BLaER1 (cell line): ENCODE results near the gene S100A5.
"Not testable (repeated sequence)": the region's sequence is repeated elsewhere in the genome, so short reads cannot be mapped to it uniquely, and the experiment has no call there.

Experiments
- H3K27ac ChIP-seq: shearing (Covaris generic); formaldehyde crosslinking; 2 replicates; pipeline ENCODE4 v1.8.1; 2022
- H3K27me3 ChIP-seq: shearing (Covaris generic); formaldehyde crosslinking; 2 replicates; pipeline ENCODE4 v1.8.1; 2022
- H3K36me3 ChIP-seq: shearing (Covaris generic); formaldehyde crosslinking; 2 replicates; pipeline ENCODE4 v1.8.1; 2022
- H3K4me1 ChIP-seq: shearing (Covaris generic); formaldehyde crosslinking; 2 replicates; pipeline ENCODE4 v1.8.1; 2022
- H3K4me2 ChIP-seq: shearing (Covaris generic); formaldehyde crosslinking; 2 replicates; pipeline ENCODE4 v1.8.1; 2022
- H3K4me3 ChIP-seq: shearing (Covaris generic); formaldehyde crosslinking; 2 replicates; pipeline ENCODE4 v1.8.1; 2022
- H3K9ac ChIP-seq: shearing (Covaris generic); formaldehyde crosslinking; 2 replicates; pipeline ENCODE4 v1.8.1; 2022
- H3K9me3 ChIP-seq: shearing (Covaris generic); formaldehyde crosslinking; 2 replicates; pipeline ENCODE4 v1.8.1; 2022
- H4K20me1 ChIP-seq: shearing (Covaris generic); formaldehyde crosslinking; 2 replicates; pipeline ENCODE4 v1.8.1; 2022
- Cebpa-rat ChIP-seq: shearing (Covaris generic); IDR thresholded peaks from 2 replicates; pipeline ENCODE4 v1.8.1; 2022

S100A5 gene

DNA sequence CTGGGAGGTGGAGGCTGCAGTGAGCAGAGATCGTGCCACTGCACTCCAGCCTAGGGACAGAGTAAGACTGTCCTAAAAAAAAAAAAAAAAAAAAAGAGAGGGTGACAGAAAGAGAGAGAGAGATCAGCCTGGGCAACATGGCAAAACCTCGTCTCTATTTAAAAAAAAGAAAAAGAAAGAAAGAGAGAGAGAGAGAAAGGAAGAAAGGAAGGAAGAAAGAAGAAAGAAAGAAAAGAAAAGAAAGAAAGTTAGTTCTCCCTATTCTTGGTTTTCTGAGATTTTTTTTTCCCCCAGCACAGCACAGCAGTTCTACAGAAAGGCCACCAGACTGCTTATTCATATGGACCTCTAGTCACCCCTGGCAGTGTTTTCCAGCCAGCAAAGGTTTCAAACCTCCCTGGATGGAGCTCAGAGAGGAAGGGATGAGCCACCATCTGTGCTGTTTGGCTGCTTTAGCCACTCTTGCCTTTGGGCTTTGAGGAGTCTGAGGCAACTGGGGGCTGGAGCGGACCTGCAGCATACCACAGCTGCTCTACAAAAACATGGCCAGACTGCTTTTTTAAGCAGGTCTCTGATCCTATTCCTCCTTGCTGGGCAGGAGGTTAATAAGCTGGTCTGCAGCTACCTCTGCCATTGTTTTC, 15.5 kb downstream of the S100A5 start:
- no peak overlapping the region for H3K9ac ChIP-seq
- no peaks in the 10 kb centered on the region for H4K20me1 ChIP-seq
- no peaks in the 10 kb centered on the region for H3K36me3 ChIP-seq
- H3K4me2 ChIP-seq: no peak overlapping the region
- TF ChIP-seq Cebpa-rat: no peak
- no peaks in the 10 kb centered on the region for H3K27me3 ChIP-seq
- H3K4me1 ChIP-seq: no peaks in the 10 kb centered on the region
- H3K9me3 ChIP-seq: no peaks in the 10 kb centered on the region
- no peak overlapping the region for H3K27ac ChIP-seq
- no peak overlapping the region for H3K4me3 ChIP-seq

DNA sequence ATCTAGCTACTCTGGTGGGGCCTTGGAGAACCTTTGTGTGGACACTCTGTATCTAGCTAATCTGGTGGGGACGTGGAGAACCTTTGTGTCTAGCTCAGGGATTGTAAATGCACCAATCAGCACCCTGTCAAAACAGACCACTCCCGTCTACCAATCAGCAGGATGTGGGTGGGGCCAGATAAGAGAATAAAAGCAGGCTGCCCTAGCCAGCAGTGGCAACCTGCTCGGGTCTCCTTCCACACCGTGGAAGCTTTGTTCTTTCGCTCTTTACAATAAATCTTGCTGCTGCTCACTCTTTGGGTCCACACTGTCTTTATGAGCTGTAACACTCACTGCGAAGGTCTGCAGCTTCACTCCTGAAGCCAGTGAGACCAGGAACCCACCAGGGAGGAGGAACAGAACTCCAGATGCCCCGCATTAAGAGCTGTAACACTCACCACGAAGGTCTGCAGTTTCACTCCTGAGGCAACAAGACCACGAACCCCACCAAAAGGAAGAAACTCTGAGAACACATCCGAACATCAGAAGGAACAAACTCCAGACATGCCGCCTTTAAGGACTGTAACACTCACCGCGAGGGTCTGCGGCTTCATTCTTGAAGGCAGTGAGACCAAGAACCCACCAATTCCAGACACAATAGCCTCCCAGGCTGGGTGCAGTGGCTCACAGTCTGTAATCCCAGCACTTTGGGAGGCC, 18.2 kb downstream of the S100A5 start:
- not testable (repeated sequence) for H3K27me3 ChIP-seq, H4K20me1 ChIP-seq, H3K9me3 ChIP-seq, H3K9ac ChIP-seq, H3K36me3 ChIP-seq, H3K27ac ChIP-seq, H3K4me3 ChIP-seq, H3K4me2 ChIP-seq
- peaks cover 13% of the 10 kb centered on the region for H3K4me1 ChIP-seq

DNA sequence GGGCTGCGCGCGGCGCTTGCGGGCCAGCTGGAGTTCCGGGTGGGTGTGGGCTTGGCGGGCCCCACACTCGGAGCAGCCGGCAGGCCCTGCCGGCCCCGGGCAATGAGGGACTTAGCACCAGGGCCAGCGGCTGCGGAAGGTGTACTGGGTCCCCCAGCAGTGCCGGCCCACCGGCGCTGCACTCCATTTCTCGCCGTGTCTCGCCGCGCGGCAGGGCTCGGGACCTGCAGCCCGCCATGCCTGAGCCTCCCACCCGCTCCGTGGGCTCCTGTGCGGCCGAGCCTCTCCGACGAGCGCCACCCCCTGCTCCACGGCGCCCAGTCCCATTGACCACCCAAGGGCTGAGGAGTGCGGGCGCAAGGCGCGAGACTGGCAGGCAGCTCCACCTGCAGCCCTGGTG, 18.9 kb downstream of the S100A5 start:
- not testable (repeated sequence) for H3K4me3 ChIP-seq, H3K9me3 ChIP-seq, H3K27me3 ChIP-seq, H4K20me1 ChIP-seq, H3K4me2 ChIP-seq, H3K27ac ChIP-seq, H3K36me3 ChIP-seq, H3K9ac ChIP-seq
- peaks cover 13% of the 10 kb centered on the region for H3K4me1 ChIP-seq

DNA sequence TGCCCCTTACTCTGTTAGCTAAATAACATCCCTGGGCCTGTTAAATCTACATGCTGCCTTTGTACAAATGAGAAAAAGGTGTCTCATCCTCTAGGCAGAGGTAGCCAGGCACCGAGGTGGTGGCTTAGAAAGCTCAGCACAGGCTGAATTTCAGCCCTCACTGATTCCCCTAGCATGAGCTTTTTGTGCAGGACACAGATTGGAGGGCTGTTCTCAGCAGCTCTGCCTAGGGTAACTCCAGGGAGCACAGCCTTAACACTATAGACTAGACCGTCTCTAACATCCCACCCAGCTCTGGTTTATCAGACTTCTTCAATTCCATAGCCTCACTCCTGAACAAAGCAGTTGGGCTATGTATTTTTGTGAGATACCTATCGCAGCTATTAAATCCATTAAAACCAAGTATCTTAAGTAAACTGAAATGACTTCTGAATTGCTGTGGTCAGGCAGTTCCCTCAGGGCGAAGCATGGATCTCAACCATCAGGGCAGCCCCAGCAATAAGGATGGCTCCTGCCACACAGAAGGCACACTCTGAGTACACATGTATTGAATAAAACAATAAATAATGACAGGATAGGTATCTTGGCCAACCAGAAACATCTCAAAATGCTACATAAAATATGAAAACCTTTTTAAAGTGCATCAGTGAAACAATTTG, 19.8 kb downstream of the S100A5 start:
- Histone ChIP-seq H3K9me3 (no peaks in the 10 kb centered on the region), H3K4me3 (no peak overlapping the region), H3K36me3 (no peaks in the 10 kb centered on the region), H4K20me1 (no peaks in the 10 kb centered on the region), H3K27me3 (no peaks in the 10 kb centered on the region), H3K4me2 (no peak overlapping the region), H3K4me1 (peaks cover 15% of the 10 kb centered on the region), H3K9ac (no peak overlapping the region), H3K27ac (no peak overlapping the region)
- TF ChIP-seq Cebpa-rat: no peak

DNA sequence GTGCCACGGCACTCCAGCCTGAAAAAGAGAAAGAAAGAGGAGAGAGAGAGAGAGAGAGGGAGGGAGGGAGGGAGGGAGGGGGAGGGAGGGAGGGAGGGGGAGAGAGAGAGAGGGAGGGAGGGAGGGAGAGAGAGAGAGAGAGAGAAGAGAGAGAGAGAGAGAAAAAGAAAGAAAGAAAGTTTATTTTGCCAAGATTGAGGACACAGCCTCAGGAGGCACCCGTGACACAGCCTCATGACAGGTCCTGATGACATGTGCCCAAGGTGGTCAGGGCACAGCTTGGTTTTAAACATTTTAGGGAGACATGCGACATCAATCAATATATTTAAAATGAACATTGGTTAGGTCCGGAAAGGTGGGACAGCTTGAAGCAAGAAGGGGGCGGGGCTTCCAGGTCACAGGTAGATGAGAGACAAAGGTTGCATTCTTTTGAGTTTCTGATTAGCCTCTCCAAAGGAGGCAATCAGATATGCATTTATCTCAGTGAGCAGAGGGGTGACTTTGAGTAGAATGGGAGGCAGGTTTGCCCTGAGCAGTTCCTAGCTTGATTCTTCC, 20.5 kb downstream of the S100A5 start:
- not testable (repeated sequence) for H3K27me3 ChIP-seq, H3K36me3 ChIP-seq, H3K9ac ChIP-seq, H3K4me3 ChIP-seq, H3K9me3 ChIP-seq, H3K4me2 ChIP-seq, H4K20me1 ChIP-seq, H3K27ac ChIP-seq
- peaks cover 23% of the 10 kb centered on the region for H3K4me1 ChIP-seq

DNA sequence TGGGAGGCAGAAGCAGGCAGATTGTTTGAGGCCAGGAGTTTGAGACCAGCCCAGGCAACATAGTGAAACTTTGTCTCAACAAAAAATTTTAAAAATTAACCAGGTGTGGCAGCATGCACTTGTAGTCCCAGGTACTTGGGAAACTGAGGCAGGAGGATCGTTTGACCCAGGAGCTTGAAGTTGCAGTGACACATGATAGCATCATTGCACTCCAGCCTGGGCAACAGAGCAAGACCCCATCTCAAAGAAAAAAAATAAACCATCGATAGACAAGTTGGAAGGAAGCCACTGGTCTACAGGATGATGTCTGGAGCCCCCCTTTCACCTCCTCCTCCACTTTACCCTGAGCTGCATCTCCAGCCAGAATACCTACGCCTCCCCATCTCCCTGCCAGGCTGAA, 21.5 kb downstream of the S100A5 start:
- H3K4me3 ChIP-seq: no peak overlapping the region
- no peak overlapping the region for H3K4me2 ChIP-seq
- H3K36me3 ChIP-seq: no peaks in the 10 kb centered on the region
- no peaks in the 10 kb centered on the region for H3K9me3 ChIP-seq
- H3K27ac ChIP-seq: no peak overlapping the region
- H4K20me1 ChIP-seq: no peaks in the 10 kb centered on the region
- TF ChIP-seq Cebpa-rat: no peak
- peaks cover 27% of the 10 kb centered on the region for H3K4me1 ChIP-seq
- H3K27me3 ChIP-seq: no peaks in the 10 kb centered on the region
- H3K9ac ChIP-seq: no peak overlapping the region

DNA sequence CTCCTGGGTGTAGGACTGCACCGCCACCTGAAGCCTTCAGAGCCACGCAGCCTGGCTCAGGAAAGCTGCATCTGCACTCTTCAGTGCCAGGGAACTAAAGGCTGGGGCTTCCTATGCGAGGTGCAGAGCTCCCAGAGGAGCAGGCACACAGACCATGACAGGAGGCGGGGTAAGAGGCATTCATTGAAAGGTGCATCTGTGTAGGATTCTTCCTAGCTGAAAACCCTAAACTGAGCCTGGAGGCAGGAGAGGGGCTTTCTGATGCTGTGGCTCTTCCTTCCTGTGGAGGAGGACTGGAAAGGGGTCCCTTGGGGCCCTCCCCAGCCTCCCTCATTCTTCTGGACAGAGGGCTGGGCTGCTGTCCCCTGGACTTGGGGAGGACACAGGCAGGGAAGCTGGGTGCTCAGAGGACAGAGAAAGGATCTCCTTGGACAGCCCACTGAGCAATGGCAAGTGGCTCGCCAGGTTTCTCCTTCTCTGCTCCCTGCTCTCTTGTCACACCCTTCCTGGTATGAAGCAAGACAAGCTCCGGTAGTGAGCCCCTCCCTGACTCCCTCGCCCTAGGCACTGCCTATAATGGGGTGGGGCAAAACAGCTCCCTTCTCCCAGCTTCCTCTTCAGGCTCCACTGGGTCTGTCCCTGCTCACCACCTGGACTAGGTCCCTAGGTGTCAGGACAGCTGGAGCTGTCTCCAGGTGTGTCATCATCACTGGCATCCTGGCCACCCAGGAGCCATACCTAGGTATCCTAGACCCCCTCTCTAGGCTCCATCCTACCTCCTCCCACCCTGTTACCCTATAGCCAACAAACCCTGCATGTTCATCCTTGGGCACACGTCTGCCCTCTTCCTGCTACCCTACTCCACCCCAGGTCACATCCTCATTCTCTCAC, 25.0 kb downstream of the S100A5 start:
- Histone ChIP-seq H4K20me1 (no peaks in the 10 kb centered on the region), H3K4me2 (peak overlapping the region; percentile 65), H3K9me3 (no peaks in the 10 kb centered on the region), H3K4me1 (peaks cover 41% of the 10 kb centered on the region), H3K4me3 (no peak overlapping the region), H3K36me3 (no peaks in the 10 kb centered on the region), H3K27ac (0 out of 2 replicates have a peak overlapping the region, but pooled peaks have one; percentile 34), H3K27me3 (no peaks in the 10 kb centered on the region), H3K9ac (no peak overlapping the region)
- no peak for TF ChIP-seq Cebpa-rat

DNA sequence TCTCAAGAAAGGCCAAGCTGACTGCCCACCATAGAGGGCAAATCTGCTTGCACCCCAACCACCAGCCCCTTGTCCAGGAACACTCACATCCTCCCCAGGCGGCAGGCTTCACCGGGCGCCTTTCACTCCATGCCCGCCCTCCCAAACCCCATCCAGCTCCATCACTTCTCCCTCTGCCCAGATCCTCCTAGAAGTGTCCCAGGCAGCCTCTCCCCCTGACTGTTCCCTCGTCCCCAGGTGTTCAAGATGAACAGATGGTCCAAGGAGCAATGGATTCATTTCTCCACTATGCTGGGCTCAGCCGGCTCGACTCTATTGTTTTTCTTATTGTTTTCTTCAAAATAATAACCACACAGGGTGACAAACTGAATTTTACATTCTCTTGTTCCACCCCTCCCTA, 27.1 kb downstream of the S100A5 start:
- H3K4me1 ChIP-seq: peaks cover 49% of the 10 kb centered on the region
- H3K27me3 ChIP-seq: no peaks in the 10 kb centered on the region
- H3K9ac ChIP-seq: no peak overlapping the region
- H3K27ac ChIP-seq: no peak overlapping the region
- TF ChIP-seq Cebpa-rat: no peak
- H3K4me3 ChIP-seq: no peak overlapping the region
- no peak overlapping the region for H3K4me2 ChIP-seq
- no peaks in the 10 kb centered on the region for H4K20me1 ChIP-seq
- H3K9me3 ChIP-seq: no peaks in the 10 kb centered on the region
- H3K36me3 ChIP-seq: no peaks in the 10 kb centered on the region

DNA sequence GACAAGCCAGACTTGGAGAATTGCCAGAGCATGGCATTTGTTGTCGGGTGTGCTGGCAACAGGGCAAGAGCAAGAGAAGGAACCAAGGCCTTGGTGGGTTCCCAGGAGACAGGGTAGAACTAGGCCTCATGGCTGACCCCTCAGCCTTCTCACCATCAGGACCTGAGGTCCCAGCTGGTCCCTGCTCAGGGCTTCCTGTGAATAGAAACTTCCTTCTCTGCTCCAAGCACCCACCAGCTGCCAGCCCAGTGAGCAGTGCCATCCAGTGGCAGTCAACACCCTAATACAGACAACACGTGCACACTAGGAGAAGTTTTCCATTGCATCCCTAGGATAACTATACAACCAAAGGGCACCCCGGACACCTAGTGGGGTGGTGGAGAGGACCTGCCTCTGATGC, 27.7 kb downstream of the S100A5 start:
- Histone ChIP-seq H3K4me2 (peak overlapping the region; percentile 46), H4K20me1 (no peaks in the 10 kb centered on the region), H3K27me3 (no peaks in the 10 kb centered on the region), H3K27ac (no peak overlapping the region), H3K36me3 (no peaks in the 10 kb centered on the region), H3K9ac (no peak overlapping the region), H3K4me3 (no peak overlapping the region), H3K4me1 (peaks cover 43% of the 10 kb centered on the region), H3K9me3 (no peaks in the 10 kb centered on the region)
- no peak for TF ChIP-seq Cebpa-rat
